Common myeloid progenitor, CD34-positive (primary cell): Measurements from ENCODE around the gene SLC29A3.

Experiments used
- CTCF ChIA-PET: fragments of 350-600 bp; sonication (Branson Sonifier 250); formaldehyde crosslinking; loops from one replicate; lab custom pipeline; 2021; ENCODE audit warnings: antibody characterized with exemption; lab: Charles Lee
- POLR2A ChIA-PET: fragments of 350-600 bp; sonication (Branson Sonifier 250); formaldehyde crosslinking; loops from one replicate; lab custom pipeline; 2021; ENCODE audit warnings: antibody characterized with exemption; lab: Charles Lee
- DNase-seq, 3 donors: peaks; one replicate each; pipeline versions ENCODE4 v3.0.0 to v3.0.0-alpha.2; 2013
- H3K27ac ChIP-seq, 2 experiments: 1 replicate in 1 of 2; 2 replicates in 1 of 2; pipeline ENCODE4 v1.7.0; 2013; ENCODE audit warnings: inconsistent platforms in 2 of 2, low read length in 2 of 2, mild to moderate bottlenecking in 2 of 2, low read depth in 1 of 2, moderate library complexity in 1 of 2; ENCODE audit not compliant: severe bottlenecking in 2 of 2, insufficient read depth in 1 of 2, poor library complexity in 1 of 2
- H3K27me3 ChIP-seq, 5 experiments: replicated peaks in 2 of 5; 1 replicate in 3 of 5; 2 replicates in 2 of 5; pipeline versions ENCODE4 v1.6.1 to v1.7.0; 2013; ENCODE audit warnings: low read length in 4 of 5, mild to moderate bottlenecking in 2 of 5, moderate library complexity in 2 of 5, inconsistent platforms in 1 of 5; ENCODE audit not compliant: insufficient read depth in 5 of 5, control insufficient read depth in 4 of 5
- H3K36me3 ChIP-seq, 4 experiments: 1 replicate in 2 of 4; 2 replicates in 2 of 4; pipeline versions ENCODE4 v1.6.1 to v1.7.0; 2013; ENCODE audit warnings: low read length in 3 of 4, control low read depth in 1 of 4, mild to moderate bottlenecking in 1 of 4; ENCODE audit not compliant: control insufficient read depth in 4 of 4, insufficient read depth in 4 of 4
- H3K4me1 ChIP-seq, 4 experiments: 1 replicate in 3 of 4; 2 replicates in 1 of 4; pipeline versions ENCODE4 v1.6.1 to v1.7.1; 2013; ENCODE audit warnings: low read length in 3 of 4, mild to moderate bottlenecking in 3 of 4, control low read depth in 1 of 4, inconsistent platforms in 1 of 4, moderate library complexity in 1 of 4; ENCODE audit not compliant: control insufficient read depth in 4 of 4, insufficient read depth in 4 of 4; ENCODE audit errors: control extremely low read depth in 1 of 4
- H3K4me3 ChIP-seq, 7 experiments: 1 replicate in 4 of 7; 2 replicates in 3 of 7; pipeline versions ENCODE4 v1.5.1 to v1.7.0; 2013; ENCODE audit warnings: mild to moderate bottlenecking in 7 of 7, low read length in 6 of 7, moderate library complexity in 6 of 7, inconsistent platforms in 2 of 7, low read depth in 2 of 7, control low read depth in 1 of 7; ENCODE audit not compliant: insufficient read depth in 4 of 7, control insufficient read depth in 1 of 7; ENCODE audit errors: extremely low read depth in 1 of 7
- H3K9me3 ChIP-seq, 5 experiments: 1 replicate in 4 of 5; 2 replicates in 1 of 5; pipeline versions ENCODE4 v1.6.1 to v1.7.1; 2013; ENCODE audit warnings: low read length in 4 of 5, mild to moderate bottlenecking in 2 of 5, inconsistent platforms in 1 of 5, low read depth in 1 of 5, moderate library complexity in 1 of 5; ENCODE audit not compliant: control insufficient read depth in 4 of 5, insufficient read depth in 2 of 5; ENCODE audit errors: control extremely low read depth in 1 of 5
- WGBS: methylation state at CpG from one replicate; pipeline ENCODE4 v1.1.5; 2013; ENCODE audit not compliant: insufficient coverage; 5-methylcytosine and 5-hydroxymethylcytosine counted together

SLC29A3 gene

DNA sequence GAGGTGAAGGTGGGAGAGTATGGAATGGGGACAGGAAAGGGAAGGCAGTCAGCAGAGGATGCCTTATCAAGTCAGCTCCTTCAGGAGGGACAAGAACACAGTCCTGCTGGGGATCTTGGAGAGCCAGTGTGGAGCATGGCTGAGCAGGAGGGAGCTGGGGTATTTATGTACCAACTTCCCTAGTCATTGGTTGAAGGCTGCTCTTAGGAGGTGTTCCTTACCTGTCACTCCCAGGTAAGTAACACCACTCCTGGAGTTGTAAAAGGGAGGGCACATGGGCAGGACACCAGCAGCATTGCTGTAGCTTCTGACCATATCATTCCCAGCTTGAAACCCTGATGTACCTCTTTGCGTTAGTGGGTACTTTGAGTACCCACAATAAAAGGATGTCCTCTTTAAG lies 29.8 kb downstream of the SLC29A3 start:
- peaks cover 0 to 35% (median 13%) of the 10 kb centered on the region in 4 experiments for H3K36me3 ChIP-seq

DNA sequence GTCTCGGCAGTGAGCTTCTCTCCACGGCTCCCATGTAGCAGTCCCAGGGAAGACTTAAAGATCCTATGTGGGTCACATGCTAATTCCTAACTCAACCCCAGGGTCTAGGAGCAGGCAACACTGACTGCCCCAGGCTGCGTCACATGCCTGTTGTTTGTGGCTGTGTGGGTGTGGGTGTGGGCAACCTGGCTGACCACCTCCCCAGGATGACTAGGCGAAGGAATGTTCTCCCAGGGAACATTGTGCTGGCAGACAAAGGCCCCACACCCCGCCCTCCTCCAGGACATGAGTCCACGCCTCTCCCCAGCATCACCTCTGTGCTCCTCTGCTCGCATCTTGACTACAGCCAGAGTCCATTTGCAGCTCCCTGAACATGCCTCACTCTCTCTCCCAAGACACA lies 30.3 kb downstream of the SLC29A3 start:
- no peak for DNase-seq
- Histone ChIP-seq H3K36me3 (peaks cover under 1 to 38% (median 13%) of the 10 kb centered on the region in 4 experiments), H3K27me3 (no peaks in the 10 kb centered on the region), H3K4me1 (peaks cover 0 to 5% (median 0%) of the 10 kb centered on the region in 4 experiments), H3K9me3 (no peaks in the 10 kb centered on the region), H3K4me3 (no peak overlapping the region), H3K27ac (no peak overlapping the region)
- WGBS: 97% methylated on average over 6 of the region's 7 CpGs
- CTCF ChIA-PET: no interaction called here
- POLR2A ChIA-PET: no interaction called here

More for the DNA sequence above, 29.8 kb downstream of the SLC29A3 start:
- Histone ChIP-seq H3K27me3 (no peaks in the 10 kb centered on the region), H3K4me3 (no peak overlapping the region), H3K4me1 (peaks cover 0 to 10% (median 0%) of the 10 kb centered on the region in 4 experiments), H3K9me3 (no peaks in the 10 kb centered on the region), H3K27ac (no peak overlapping the region)
- POLR2A ChIA-PET: no interaction called here
- CTCF ChIA-PET: interaction anchor here (1.2 to 1.4 kb wide), 2 partner anchors 9 to 14 kb away, joined by 3 to 4 read pairs; no protein-coding TSS in a partner anchor
- DNase-seq: no peak
- WGBS: 100% methylated on average over 1 of the region's 1 CpG

DNA sequence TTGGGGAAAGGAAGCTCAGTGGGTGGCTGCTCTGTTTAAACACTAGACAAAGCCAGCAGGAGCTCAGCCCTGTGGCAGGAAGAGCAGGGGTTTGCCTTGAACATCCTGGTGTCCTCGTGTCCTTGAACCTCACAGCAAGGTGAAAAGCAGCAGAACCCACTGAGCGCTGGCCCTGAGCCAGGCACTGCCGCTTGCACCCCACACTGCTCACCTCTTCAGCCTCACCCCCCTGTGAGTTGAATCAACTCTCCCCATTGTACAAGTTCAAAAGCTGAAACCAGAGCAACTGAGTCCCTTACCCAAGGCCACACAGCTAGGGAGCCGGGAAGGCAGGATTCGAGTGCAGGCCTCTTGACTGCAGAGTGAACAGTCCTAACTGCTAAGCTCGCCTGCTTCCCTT lies 32.0 kb downstream of the SLC29A3 start:
- Histone ChIP-seq H3K4me1 (no peaks in the 10 kb centered on the region), H3K27ac (no peak overlapping the region), H3K27me3 (no peaks in the 10 kb centered on the region), H3K9me3 (no peaks in the 10 kb centered on the region), H3K36me3 (peaks cover 5 to 44% (median 13%) of the 10 kb centered on the region in 4 experiments), H3K4me3 (no peak overlapping the region)
- 100% methylated on average over 6 of the region's 6 CpGs for WGBS
- ChIA-PET CTCF (interaction anchor here (0.7 kb wide), 1 partner anchor 219 kb away, joined by 3 read pairs; no protein-coding TSS in a partner anchor), POLR2A (no interaction called here)
- DNase-seq: no peak

DNA sequence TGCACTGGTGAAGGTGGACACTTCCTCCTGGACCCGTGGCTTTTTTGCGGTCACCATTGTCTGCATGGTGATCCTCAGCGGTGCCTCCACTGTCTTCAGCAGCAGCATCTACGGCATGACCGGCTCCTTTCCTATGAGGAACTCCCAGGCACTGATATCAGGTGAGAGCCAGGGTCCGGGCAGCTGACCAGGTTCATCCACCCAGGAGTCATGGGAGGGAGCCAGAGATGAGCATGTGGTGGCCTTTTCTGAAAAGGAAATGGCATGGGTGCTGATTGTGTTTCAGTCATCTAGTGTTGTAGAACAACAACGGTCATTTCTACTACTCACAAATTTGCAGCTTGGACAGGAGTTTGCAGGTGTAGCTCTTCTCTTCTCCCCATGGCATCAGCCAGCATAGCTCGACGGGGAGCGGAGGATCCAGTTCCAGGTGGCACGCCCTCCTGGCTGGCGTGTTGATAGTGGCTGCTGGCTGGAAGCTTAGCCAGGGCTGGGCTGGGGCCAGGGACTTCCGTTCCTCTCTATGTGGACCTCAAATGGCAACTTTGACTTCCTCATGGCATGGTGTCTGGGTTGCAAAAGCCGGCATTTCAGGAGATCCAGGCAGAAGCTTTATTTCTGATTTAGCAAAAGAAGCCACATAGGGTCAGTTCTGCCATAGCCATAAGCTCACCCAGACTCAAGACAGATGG lies 32.7 kb downstream of the SLC29A3 start:
- POLR2A ChIA-PET: no interaction called here
- no peak for DNase-seq
- CTCF ChIA-PET: interaction anchor here (0.9 to 1.1 kb wide), 3 partner anchors 15 to 34 kb away, joined by 3 to 5 read pairs (median 4); no protein-coding TSS in a partner anchor
- 96% methylated on average over 9 of the region's 14 CpGs for WGBS
- Histone ChIP-seq H3K27me3 (no peaks in the 10 kb centered on the region), H3K4me1 (no peaks in the 10 kb centered on the region), H3K27ac (no peak overlapping the region), H3K4me3 (no peak overlapping the region), H3K9me3 (no peaks in the 10 kb centered on the region), H3K36me3 (peaks cover 5 to 51% (median 16%) of the 10 kb centered on the region in 4 experiments)

DNA sequence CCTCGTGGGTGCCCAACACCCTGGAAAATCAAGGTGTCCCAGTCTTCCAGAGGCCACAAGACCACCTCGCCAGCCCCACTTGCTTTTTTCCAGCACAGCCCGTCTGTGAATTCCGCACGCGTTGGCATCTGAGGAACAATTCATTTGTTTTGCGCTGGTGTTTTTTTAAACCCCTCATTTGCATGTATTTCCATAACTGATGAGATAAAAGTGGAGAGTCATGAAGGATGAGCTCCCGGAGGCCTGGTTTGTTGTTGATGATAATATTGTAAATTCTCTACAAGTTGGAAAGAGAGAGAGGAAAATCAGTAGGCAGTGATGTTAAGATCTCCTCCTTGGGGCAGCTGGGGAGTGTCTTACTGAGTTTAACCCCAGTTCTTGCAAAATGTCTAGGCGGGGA lies 34.6 kb downstream of the SLC29A3 start:
- Histone ChIP-seq H3K27ac (no peak overlapping the region), H3K36me3 (peaks cover 5 to 59% (median 16%) of the 10 kb centered on the region in 4 experiments), H3K27me3 (no peaks in the 10 kb centered on the region), H3K4me3 (no peak overlapping the region), H3K4me1 (peaks cover 0 to 10% (median 4%) of the 10 kb centered on the region in 4 experiments), H3K9me3 (no peaks in the 10 kb centered on the region)
- 90% methylated on average over 3 of the region's 9 CpGs for WGBS
- POLR2A ChIA-PET: no interaction called here
- CTCF ChIA-PET: no interaction called here
- no peak for DNase-seq

DNA sequence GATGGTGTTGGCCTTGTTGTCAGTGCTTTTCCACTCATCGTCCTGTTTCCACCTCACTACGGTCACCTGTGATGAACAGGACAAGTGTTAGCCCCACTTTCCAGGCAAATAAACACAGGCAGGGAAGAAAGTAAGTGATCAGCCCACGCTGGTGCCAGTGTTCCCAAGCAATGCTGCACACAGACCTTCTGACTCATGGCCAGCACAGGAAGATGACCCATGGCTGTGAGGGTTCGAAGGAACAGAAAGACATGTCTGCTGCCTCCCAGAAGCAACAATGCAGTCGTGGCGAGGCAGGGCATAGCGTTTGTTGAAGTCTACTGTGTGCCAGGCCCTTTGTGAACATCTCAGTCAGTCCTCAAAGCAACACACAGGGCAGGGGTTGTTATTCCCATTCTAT lies 35.7 kb downstream of the SLC29A3 start:
- ChIA-PET POLR2A (no interaction called here), CTCF (no interaction called here)
- H3K4me3 ChIP-seq: no peak overlapping the region
- DNase-seq: no peak
- WGBS: 91% methylated on average over 7 of the region's 7 CpGs
- H3K36me3 ChIP-seq: peaks cover 4 to 67% (median 18%) of the 10 kb centered on the region in 4 experiments
- no peaks in the 10 kb centered on the region for H3K27me3 ChIP-seq
- H3K27ac ChIP-seq: no peak overlapping the region
- H3K4me1 ChIP-seq: peaks cover 0 to 19% (median 5%) of the 10 kb centered on the region in 4 experiments
- peaks cover 0 to 1% (median 0%) of the 10 kb centered on the region in 5 experiments for H3K9me3 ChIP-seq

DNA sequence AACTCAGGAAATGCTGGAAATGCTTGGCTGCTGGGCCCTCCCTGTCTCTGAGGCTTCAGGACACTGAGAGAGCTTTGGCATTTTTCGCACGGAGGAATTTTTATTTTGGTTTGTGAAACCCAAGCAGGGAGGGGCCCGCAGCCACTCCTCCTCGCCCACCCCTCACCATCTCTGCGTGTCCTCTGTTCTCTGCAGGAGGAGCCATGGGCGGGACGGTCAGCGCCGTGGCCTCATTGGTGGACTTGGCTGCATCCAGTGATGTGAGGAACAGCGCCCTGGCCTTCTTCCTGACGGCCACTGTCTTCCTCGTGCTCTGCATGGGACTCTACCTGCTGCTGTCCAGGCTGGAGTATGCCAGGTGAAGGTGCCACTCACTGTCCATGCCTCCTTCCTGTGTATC lies 36.8 kb downstream of the SLC29A3 start:
- CTCF ChIA-PET: no interaction called here
- Histone ChIP-seq H3K4me1 (peaks cover 0 to 19% (median 5%) of the 10 kb centered on the region in 4 experiments), H3K9me3 (peaks cover 0 to 2% (median 0%) of the 10 kb centered on the region in 5 experiments), H3K36me3 (peaks cover 3 to 74% (median 16%) of the 10 kb centered on the region in 4 experiments), H3K27me3 (no peaks in the 10 kb centered on the region), H3K27ac (no peak overlapping the region), H3K4me3 (no peak overlapping the region)
- POLR2A ChIA-PET: no interaction called here
- WGBS: 98% methylated on average over 12 of the region's 12 CpGs
- no peak for DNase-seq
